Spleen (tissue), 7 donors: Measurements from ENCODE around the gene RAB3IL1.

Experiments
- CTCF ChIP-seq, 11 experiments: fragments of 200-600 bp in 7 of 11; fragments of 450-650 bp in 4 of 11; sonication (generic) in 4 of 11; IDR thresholded peaks in 8 of 11; conservative IDR thresholded peaks in 3 of 11; 1 replicate in 7 of 11; 2 replicates in 4 of 11; pipeline versions ENCODE4 v1.4.0 to v1.8.0; 2016 to 2021; ENCODE audit warnings: antibody characterized with exemption in 11 of 11, inconsistent platforms in 4 of 11, mild to moderate bottlenecking in 1 of 11
- POLR2A ChIP-seq, 3 donors: fragments of 450-650 bp; IDR thresholded peaks; one replicate each; pipeline ENCODE4 v1.5.1; 2017; ENCODE audit warnings: antibody characterized with exemption in 3 of 3, mild to moderate bottlenecking in 1 of 3
- POLR2AphosphoS5 ChIP-seq, 3 donors: sonication (generic); formaldehyde crosslinking; IDR thresholded peaks; one replicate each; pipeline ENCODE4 v1.5.1; 2017; ENCODE audit warnings: antibody characterized with exemption in 3 of 3
- donor health status: DM: no; HTN: no; CAD: no; lungs with moderate emphysema.
- donor health status: DM: no; HTN: no; CAD: no.
- donor health status: DM: no; HTN: no; CAD: no.

GRCh38 chr11:61962213-61963015, 45.0 kb upstream of the RAB3IL1 start:
- TF ChIP-seq POLR2AphosphoS5 (IDR thresholded peaks at IDR 0.05) (peak in 2 of 3 donors; percentile 3 to 62), CTCF (IDR thresholded peaks at IDR 0.05 in 8 of 11, conservative IDR thresholded peaks at IDR 0.05 in 3 of 11) (no peak), POLR2A (IDR thresholded peaks at IDR 0.05) (peak in 1 of 3 donors; percentile 7)
